Panc1 (cell line): ENCODE results near the gene DPEP2NB.

ENCODE experiments used
- CTCF ChIP-seq: fragments of 450-650 bp; IDR thresholded peaks from 2 replicates; pipeline ENCODE4 v1.5.1; 2017; ENCODE audit warnings: mild to moderate bottlenecking
- POLR2AphosphoS5 ChIP-seq: IDR thresholded peaks from 2 replicates; pipeline ENCODE4 v1.6.1; 2012; ENCODE audit warnings: mild to moderate bottlenecking, low read depth, low read length, moderate library complexity

GRCh38 chr16:67993207-67994039 is 22.3 kb downstream of the DPEP2NB start:
- peak; percentile 96 for TF ChIP-seq CTCF
- TF ChIP-seq POLR2AphosphoS5 = no peak
